IMR-90 (cell line): Measurements from ENCODE around the gene NPAS3.

Source experiments
- BHLHE40 ChIP-seq: fragments of 150-350 bp; IDR thresholded peaks from 2 replicates; pipeline ENCODE4 v1.6.1; 2016; ENCODE audit warnings: mild to moderate bottlenecking, low read depth, low read length
- CEBPB ChIP-seq: IDR thresholded peaks from 2 replicates; pipeline ENCODE4 v1.6.1; 2012; ENCODE audit warnings: low read depth, low read length, improper control_type of control experiment
- CTCF ChIP-seq: conservative IDR thresholded peaks from 2 replicates; pipeline ENCODE4 v1.5.1; 2012; ENCODE audit warnings: mild to moderate bottlenecking, low read depth, low read length, improper control_type of control experiment
- MAZ ChIP-seq: IDR thresholded peaks from 2 replicates; pipeline ENCODE4 v1.6.1; 2012; ENCODE audit warnings: low read depth, mild to moderate bottlenecking, low read length, improper control_type of control experiment, moderate library complexity, borderline replicate concordance
- POLR2A ChIP-seq: IDR thresholded peaks from 2 replicates; pipeline ENCODE4 v1.6.1; 2012; ENCODE audit warnings: mild to moderate bottlenecking, low read depth, low read length
- RAD21 ChIP-seq: IDR thresholded peaks from 2 replicates; pipeline ENCODE4 v1.6.1; 2012; ENCODE audit warnings: low read length, improper control_type of control experiment
- RCOR1 ChIP-seq: IDR thresholded peaks from 2 replicates; pipeline ENCODE4 v1.6.1; 2012; ENCODE audit warnings: mild to moderate bottlenecking, low read length, improper control_type of control experiment; ENCODE audit not compliant: insufficient replicate concordance
- USF2 ChIP-seq: fragments of 150-350 bp; IDR thresholded peaks from 2 replicates; pipeline ENCODE4 v1.6.1; 2017; ENCODE audit warnings: mild to moderate bottlenecking, antibody characterized with exemption, low read length, low read depth

- TF ChIP-seq CTCF (no peak), POLR2A (no peak), RAD21 (no peak), USF2 (no peak), MAZ (no peak), RCOR1 (no peak), CEBPB (no peak), BHLHE40 (no peak)
Measured at GRCh38 chr14:33393895-33394368, 455.3 kb downstream of the NPAS3 start.
